ENCODE data around the gene DHRS4.

DHRS4 gene

DNA sequence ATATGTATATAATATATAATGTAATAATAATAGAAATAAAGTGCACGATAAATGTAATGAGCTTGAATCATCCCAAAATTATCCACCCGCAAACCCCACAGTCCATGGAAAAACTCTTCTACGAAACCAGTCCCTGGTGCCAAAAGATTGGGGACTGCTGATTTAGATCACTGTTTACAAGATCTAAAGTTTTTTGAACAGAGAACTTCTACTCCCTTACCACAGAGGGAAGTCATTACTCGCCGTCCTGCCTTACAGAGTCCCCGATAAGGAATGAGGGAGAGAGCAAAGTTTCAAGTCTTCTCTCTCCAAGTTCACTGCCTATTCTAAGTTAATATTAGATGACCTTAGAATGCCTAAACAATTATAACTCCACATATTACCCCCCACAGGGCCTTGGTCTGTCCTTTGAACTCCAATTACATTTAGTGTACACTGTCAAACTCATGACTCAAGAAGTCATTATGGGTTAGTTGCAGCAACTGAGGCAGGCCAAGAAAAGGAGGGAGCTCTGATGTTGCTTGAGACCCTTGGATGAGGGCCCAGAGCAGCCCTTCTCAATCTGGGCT lies 21.8 kb upstream of the DHRS4 start:
- no peaks in the 10 kb centered on the region for H3K9me3 ChIP-seq (ENCODE audit: insufficient read depth, low read length)
- H3K79me2 ChIP-seq (ENCODE audit: low read length): no peaks in the 10 kb centered on the region
- H3K9ac ChIP-seq (ENCODE audit: low read length): no peak overlapping the region
- H3K36me3 ChIP-seq (replicated peaks; ENCODE audit: low read depth, low read length): no peaks in the 10 kb centered on the region
- H3K27me3 ChIP-seq (ENCODE audit: low read depth, low read length): peaks cover 24% of the 10 kb centered on the region; the same call in 1 of the 2 replicates
- no peaks in the 10 kb centered on the region for H4K20me1 ChIP-seq (ENCODE audit: insufficient read depth, low read length)
- no peaks in the 10 kb centered on the region for H3K4me1 ChIP-seq (ENCODE audit: low read length)
- TF ChIP-seq EZH2phosphoT487 (IDR thresholded peaks at IDR 0.05; ENCODE audit: low read depth) (no peak), CTCF (IDR thresholded peaks at IDR 0.05; ENCODE audit: low read depth, low read length) (no peak)
- H3K4me3 ChIP-seq (ENCODE audit: low read length): no peak overlapping the region
- H2AFZ ChIP-seq (ENCODE audit: low read depth, low read length): no peak overlapping the region
- H3K4me2 ChIP-seq (ENCODE audit: low read length): no peak overlapping the region
- no peak overlapping the region for H3K27ac ChIP-seq (ENCODE audit: low read length)

DNA sequence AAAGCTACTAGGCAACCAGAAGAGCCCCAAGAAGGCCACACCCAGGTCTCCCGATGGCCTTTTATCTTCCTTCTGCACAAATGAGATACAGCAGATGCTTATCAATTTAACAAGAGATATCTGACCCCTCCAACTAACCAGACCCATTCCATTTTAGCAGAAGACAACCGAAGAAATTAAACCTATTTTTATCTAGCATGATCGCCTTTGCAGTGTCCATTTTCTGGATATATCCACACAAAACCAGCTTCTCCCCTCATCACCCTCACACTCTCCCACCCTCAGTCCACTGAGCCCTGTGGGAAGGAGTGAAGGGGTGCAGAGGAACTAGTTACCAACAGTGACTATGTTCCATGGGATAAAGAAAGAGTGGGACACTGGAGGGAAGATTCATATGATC lies 20.9 kb upstream of the DHRS4 start:
- Histone ChIP-seq H3K4me3 (ENCODE audit: low read length) (no peak overlapping the region), H4K20me1 (ENCODE audit: insufficient read depth, low read length) (no peaks in the 10 kb centered on the region), H3K79me2 (ENCODE audit: low read length) (no peaks in the 10 kb centered on the region), H2AFZ (ENCODE audit: low read depth, low read length) (no peak overlapping the region), H3K36me3 (replicated peaks; ENCODE audit: low read depth, low read length) (no peaks in the 10 kb centered on the region), H3K27ac (ENCODE audit: low read length) (no peak overlapping the region), H3K4me1 (ENCODE audit: low read length) (no peaks in the 10 kb centered on the region), H3K9me3 (ENCODE audit: insufficient read depth, low read length) (no peaks in the 10 kb centered on the region), H3K27me3 (ENCODE audit: low read depth, low read length) (peaks cover 24% of the 10 kb centered on the region; the same call in 1 of the 2 replicates), H3K9ac (ENCODE audit: low read length) (no peak overlapping the region), H3K4me2 (ENCODE audit: low read length) (no peak overlapping the region)
- TF ChIP-seq CTCF (IDR thresholded peaks at IDR 0.05; ENCODE audit: low read depth, low read length) (no peak), EZH2phosphoT487 (IDR thresholded peaks at IDR 0.05; ENCODE audit: low read depth) (no peak)

- Histone ChIP-seq H3K36me3 (replicated peaks; ENCODE audit: low read depth, low read length) (no peaks in the 10 kb centered on the region), H3K27me3 (ENCODE audit: low read depth, low read length) (peaks cover 24% of the 10 kb centered on the region; the same call in 1 of the 2 replicates), H2AFZ (ENCODE audit: low read depth, low read length) (no peak overlapping the region), H3K9me3 (ENCODE audit: insufficient read depth, low read length) (no peaks in the 10 kb centered on the region), H3K79me2 (ENCODE audit: low read length) (no peaks in the 10 kb centered on the region), H3K4me1 (ENCODE audit: low read length) (no peaks in the 10 kb centered on the region), H3K4me2 (ENCODE audit: low read length) (no peak overlapping the region), H3K27ac (ENCODE audit: low read length) (no peak overlapping the region), H3K4me3 (ENCODE audit: low read length) (no peak overlapping the region), H4K20me1 (ENCODE audit: insufficient read depth, low read length) (no peaks in the 10 kb centered on the region), H3K9ac (ENCODE audit: low read length) (no peak overlapping the region)
- TF ChIP-seq CTCF (IDR thresholded peaks at IDR 0.05; ENCODE audit: low read depth, low read length) (no peak), EZH2phosphoT487 (IDR thresholded peaks at IDR 0.05; ENCODE audit: low read depth) (no peak)
Observed at GRCh38 chr14:23933108-23933741, 20.3 kb upstream of the DHRS4 start.

GRCh38 chr14:23933742-23934128 lies 19.8 kb upstream of the DHRS4 start:
- Histone ChIP-seq H3K79me2 (ENCODE audit: low read length) (no peaks in the 10 kb centered on the region), H3K4me3 (ENCODE audit: low read length) (no peak overlapping the region), H3K27ac (ENCODE audit: low read length) (no peak overlapping the region), H4K20me1 (ENCODE audit: insufficient read depth, low read length) (no peaks in the 10 kb centered on the region), H3K36me3 (replicated peaks; ENCODE audit: low read depth, low read length) (no peaks in the 10 kb centered on the region), H3K4me1 (ENCODE audit: low read length) (no peaks in the 10 kb centered on the region), H3K9ac (ENCODE audit: low read length) (no peak overlapping the region), H2AFZ (ENCODE audit: low read depth, low read length) (no peak overlapping the region), H3K4me2 (ENCODE audit: low read length) (no peak overlapping the region), H3K9me3 (ENCODE audit: insufficient read depth, low read length) (no peaks in the 10 kb centered on the region), H3K27me3 (ENCODE audit: low read depth, low read length) (peaks cover 20% of the 10 kb centered on the region; the same call in 1 of the 2 replicates)
- TF ChIP-seq EZH2phosphoT487 (IDR thresholded peaks at IDR 0.05; ENCODE audit: low read depth): no peak
